ENCODE results near the gene SHROOM4.

Gene SHROOM4

DNA sequence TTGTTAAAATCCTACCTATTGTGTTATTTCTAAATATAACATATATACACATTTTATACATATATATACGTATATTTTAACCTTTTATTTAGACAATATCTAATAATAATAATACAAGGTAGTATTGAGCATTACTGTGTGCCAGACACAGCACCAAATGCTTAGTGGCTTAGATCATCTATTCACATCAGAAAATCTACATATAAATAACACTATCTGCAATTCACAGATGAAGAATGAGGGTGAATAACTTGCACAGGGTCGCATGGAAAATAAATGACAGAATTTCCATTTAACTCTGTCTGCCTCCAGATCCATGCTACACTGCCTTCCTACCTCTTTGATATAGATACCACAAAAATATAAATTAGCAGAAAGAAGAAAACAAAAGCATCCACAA lies 37.7 kb downstream of the SHROOM4 start:
- no peak for DNase-seq

DNA sequence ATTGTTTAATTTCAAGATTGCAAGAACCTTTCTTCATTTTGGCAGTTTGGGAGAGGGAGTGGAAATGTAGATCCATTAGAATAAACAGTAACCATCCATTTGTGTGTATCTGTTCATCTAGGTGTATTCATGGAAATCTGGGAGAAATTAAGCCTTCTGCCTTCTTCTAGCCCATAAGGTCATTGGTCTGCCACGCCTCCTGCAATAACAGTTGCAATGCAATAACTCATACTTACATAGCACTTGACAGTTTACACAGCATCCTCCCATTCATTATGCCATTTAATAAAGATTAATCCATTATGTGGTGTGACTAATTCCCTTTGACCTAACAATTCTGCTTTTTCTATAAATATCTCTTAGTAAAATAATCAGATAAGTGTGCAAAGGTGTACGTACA lies 42.6 kb downstream of the SHROOM4 start:
- no peak for DNase-seq

DNA sequence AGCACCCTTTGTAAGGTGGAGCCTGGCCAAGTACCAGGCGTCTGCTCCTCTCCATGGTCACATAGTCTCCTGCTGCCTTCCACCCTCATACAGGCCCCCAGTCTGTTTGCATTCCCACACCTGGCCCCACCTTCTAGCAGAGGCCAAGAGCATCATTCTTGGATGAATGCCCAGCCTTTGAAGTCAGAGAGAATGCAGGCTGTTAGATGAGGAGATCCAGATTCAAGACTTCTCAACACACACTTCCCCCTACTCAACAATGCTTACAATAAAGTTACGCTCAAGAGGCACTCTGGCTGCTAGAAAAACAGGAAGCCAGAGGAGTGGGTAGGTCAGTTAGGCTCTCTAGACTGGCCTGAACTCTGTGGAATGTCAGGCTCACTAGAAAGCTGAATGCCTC lies 43.3 kb downstream of the SHROOM4 start:
- DNase-seq = no peak

DNA sequence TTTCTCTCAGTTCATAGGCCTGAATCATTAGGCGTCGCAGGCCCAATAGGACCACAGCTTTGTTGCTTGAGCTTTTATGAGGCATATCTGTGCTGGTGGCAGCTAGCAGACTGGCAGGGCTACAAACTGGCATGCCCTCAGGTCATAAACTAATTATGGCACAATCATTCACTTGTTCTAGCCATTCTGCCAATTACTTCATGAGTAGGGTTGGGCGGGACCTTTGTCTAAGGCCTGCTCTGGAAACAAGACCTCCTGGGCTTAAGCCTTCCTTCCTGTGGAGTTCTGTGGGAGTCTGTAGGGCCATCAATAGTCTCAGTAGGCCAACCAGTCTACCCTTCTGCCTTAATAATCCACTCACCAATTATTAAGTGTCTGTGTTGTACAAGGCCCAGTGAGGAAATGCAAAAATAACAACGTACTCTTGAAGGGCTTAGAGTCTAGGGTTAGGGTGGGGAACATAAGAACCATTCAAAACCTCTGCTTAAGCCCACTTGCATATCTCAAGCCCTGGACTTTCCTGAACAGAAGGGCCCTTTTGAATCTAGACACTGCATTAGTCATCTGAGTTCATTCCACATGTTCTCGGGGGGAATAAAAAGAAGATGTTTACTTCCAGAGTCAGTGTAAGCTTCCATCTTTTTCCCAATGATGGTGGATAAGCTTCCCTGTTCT lies 44.5 kb downstream of the SHROOM4 start:
- no peak for DNase-seq

DNA sequence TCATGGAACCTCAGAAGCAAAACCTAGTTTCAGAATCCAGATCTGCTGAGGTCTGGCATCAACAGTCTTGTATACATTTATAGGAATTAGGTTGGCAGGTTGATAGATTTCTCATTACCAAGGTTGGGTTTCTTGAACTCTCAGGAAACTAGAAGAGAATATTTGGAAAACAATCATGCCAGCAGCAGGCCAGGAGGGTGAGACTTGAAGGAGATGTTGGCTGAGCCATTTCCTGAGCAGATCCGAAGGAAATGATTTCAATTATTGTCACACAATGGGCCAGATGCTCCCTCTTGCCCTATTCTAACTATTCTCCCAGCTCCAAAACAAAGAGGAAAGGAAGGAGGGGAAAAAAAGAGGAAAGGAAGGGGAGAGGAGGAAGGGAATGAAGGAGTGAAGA lies 45.2 kb downstream of the SHROOM4 start:
- DNase-seq = no peak

DNA sequence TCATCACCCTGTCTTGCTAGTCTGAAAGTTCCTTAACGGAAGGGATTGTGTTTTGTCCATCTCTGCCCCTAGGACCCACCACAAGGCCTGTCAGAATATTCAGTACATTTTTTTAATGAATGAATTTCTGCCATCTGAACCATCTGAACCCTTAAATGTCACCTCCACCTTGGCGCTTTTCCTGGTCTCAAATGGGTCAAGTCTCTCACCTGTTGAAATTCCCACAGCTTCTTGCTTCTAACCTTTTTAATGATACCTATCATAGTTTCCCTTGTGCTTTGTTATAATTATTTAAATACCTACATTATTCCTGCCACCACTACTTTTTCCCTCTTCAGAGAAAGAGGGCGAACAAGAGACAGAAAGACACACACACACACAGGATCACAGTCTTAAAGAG lies 48.0 kb downstream of the SHROOM4 start:
- no peak for DNase-seq

DNA sequence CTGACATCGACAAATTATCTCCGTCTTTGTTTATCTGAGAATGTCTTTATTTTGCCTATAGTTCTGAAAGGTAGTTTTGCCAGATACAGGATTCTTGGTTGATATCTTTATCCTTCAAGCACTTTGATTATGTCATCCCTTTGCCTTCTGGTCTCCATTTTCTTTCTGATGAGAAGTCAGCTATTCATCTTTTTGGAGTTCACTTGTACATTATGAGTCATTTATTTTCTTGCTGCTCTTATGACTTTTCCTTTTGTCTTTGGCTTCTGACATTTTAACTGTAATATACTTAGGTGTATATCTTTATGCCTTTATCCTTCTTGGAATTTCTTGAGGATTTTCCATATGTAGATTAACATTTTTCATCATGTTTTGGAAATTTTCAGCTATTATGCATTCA lies 51.4 kb downstream of the SHROOM4 start:
- no peak for DNase-seq

DNA sequence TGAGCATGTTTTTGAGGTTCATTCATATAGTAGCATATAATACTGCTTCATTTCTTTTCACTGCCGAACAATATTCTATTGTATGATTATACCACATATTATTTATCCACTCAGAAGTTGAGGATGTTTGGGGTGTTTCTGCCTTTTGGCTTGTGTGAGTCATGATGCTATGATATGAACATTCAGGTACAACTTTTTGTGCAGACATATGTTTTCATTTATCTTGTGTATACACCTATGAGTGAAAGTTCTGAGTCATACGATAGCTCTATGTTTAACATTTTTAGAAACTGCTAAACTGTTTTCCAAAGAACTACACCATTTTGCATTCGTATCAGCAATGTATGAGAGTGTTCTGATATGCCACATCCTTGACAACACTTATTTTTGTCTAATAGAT lies 57.7 kb downstream of the SHROOM4 start:
- DNase-seq = no peak

DNA sequence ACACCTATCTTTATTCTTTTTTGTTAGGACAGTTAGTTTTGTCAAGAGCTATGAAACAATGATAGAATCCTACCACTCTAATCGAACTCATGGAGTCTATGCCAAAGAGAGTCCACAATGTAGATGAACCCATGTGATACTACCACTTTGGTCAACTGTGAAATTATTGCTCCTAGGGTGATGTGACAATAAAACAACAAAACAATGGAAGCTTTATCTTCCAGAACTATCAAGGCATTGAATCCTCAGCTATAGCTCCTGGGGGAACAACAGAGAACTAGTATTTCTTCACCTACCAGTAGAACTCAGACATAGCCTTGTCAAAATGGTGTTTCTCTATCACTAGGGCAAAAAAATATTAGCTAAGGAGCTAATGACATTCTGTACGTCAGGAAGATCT lies 62.9 kb downstream of the SHROOM4 start:
- no peak for DNase-seq

DNA sequence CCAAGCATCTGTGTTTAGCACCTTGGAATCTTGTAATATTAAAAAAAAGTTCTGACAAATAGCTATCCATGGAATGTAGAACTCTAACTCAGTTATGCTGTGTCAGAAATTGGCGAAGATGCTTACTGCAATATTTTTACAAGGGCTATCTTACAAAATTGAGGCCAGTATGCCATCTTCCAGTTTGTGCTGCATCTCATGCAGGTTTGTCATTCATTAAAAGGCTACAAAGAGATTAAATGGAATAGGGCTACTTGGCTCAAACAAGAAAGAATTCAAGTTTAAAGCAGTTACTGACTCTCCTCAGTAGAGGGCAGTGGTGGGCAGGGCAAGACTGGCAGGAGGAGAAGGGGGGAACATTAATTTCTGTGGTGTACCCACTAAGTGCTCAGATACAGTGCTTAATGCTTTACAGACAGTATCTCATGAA lies 66.5 kb downstream of the SHROOM4 start:
- no peak for DNase-seq

DNA sequence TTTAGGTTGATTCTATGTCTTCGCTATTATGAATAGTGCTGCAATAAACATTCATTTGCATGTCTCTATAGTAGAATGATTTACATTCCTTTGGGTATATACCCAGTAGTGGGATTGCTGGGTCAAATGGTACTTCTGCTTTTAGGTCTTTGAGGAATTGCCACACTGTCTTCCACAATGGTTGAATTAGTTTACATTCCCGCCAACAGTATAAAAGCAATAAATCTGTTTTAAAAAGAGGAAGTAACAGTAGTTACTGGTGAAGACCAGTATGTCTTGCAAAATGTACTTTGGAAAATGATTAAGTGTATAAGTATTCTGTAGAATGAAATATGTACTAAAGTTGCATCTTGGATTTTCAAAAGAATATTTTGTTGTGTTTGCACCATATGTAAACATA lies 77.3 kb downstream of the SHROOM4 start:
- DNase-seq = no peak

DNA sequence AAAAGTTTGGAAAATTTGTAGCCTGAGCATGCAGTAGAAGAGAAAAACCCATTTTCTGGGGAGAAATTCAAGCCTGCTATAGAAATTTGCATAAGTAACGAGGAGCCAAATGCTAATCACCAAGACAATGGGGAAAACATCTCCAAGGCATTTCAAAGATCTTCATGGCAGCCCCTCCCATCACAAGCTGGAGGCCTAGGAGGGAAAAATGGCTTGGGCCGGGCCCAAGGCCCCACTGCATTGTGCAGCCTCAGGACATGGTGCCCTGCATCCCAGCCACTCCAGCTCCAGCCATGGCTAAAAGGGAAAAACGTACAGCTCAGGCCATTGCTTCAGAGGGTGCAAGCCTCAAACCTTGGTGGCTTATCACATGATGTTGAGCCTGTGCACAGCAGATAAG lies 87.7 kb downstream of the SHROOM4 start:
- DNase-seq = no peak

DNA sequence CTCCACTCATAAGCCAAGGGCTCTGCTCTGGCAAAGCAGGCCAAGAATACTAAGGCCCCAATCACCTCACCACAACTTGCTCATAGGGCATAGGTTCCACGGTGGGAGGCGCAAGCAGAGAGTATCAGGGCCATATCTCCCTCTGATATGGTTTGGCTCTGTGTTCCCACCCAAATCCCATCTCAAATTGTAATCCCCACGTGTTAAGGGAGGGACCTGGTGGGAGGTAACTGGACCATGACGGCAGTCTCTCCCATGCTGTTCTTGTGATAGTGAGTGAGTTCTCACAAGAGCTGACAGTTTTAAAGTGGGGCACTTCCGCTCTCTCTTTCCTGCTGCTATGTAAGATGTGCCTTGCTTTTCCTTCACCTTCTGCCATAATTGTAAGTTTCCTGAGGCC lies 88.7 kb downstream of the SHROOM4 start:
- no peak for DNase-seq

DNA sequence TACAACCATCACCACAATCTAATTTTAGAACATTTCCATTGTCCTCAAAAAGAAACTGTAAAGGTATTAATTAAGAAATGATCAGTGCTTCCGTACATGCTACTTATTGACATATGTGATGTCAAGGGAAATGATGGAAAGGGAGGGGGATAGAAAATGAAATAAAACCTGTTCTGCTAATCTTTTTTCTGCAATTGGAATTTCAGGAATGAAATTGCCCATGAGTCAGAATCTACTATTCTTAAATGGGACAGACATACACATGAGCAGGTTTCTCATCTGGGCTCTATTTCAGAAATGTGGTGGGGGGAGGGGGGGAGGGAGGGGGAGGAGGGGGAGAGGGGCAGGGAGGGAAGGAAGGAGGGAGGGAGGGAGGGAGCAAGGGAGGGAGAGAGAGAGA lies 91.0 kb downstream of the SHROOM4 start:
- no peak for DNase-seq

DNA sequence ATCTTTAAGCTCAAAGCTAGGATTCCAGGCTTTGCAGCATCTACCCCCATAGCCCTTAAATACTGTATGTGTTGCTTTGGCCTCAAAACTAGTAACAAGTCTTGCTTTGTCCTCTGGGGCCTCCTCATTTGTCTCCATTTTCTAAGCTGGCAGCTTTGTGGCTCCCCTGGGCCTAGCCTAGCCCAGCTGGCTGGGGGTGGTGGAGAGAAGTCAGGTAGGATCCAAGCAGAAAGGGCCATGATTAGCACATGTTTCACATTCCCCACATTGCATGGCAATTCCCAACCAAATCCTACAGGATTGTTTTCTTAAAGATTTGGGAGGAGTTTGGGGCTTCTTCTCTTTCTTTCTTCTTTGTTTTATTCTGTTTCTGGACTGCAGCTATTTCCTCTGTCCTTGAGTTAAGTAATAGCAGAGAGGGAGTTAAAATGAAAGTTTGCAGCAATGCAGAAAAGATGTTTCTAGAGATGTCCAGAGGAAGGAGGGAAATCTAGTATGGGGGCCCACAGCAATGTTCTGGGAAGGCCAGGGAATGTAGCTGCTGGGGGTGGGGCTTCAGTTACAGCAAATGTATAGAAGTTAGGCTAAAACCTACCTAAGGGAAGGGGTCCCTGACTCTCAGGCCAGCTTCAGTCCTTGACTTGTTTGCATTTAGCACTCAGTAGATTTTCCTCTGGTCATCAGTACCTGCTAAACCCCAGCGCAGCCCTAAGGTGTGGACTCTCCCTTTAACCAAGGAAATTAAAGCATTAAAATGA lies 92.1 kb downstream of the SHROOM4 start:
- no peak for DNase-seq

DNA sequence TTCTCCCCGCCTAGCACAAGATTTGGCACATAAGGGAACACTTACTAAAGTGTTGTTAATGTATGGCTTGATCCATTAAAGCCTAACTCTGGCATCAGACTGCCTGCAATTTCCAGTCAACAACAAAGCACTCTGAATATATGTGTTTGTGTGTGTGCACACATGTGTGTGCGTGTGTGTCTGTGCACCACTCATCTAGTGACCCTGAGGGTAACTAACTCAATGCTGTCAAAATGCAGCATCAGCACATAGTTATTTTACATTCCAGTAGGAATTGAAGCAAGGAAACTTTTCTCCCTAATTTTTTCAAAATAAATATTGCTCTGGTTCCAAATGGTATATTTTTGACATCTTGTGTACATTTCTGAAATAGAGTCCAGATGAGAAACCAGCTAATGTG lies 94.4 kb downstream of the SHROOM4 start:
- no peak for DNase-seq

DNA sequence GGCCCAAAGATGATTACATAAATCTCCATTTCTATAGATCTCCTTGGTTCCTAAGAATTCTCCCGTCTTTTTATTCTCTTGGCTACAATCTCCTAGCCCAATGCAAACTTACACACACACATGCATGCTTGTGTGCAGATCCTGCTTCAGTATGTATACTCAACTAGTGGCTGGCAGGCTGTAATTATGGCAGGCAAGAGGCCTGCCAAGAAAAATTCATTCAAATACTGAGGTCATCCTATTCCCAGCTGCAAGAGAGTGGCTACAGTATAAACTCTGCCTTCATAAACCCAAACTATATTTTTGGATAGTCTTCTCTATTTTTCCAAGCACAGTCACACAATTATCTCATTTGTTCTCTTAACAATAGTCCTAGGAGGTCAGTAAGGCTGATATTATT lies 95.2 kb downstream of the SHROOM4 start:
- DNase-seq = no peak

DNA sequence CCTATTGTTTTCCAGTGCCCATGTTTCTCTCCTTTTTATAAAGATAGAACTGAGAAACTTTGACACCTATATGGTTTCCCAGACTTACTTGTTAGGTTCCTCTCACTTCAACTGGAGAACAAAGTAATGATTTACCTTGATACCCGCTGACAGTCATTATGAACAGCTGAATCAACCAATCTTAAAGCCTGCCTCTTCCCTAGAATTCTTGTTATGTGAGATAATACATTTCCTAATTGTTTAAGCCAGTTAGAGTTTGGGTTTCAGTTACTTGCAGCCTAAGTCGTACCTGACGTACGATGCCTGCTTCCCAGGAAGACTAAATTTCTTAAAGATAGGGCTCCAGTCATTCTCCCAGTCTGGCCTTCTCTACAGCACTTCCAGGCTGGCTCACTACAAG lies 97.3 kb downstream of the SHROOM4 start:
- no peak for DNase-seq

DNA sequence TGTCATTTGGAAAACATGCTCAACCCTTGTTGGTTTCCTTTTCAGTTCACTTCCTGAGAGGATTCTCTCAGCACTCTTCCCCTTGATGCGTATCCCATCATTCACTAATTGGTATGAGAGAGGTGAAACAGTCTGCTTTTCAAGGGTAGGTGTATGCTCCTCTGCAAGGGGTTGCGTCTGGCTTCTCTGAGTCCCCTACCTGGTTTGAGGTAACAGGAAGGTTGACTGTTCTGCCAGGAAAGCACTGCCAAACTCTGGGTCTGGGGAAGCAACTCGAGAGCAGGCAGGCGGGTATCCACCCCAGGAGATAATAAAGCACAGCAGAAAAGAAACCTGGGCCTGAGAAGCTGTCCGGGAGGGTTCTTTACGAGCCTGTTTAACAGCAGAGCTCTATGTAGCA lies 101.2 kb downstream of the SHROOM4 start:
- no peak for DNase-seq

DNA sequence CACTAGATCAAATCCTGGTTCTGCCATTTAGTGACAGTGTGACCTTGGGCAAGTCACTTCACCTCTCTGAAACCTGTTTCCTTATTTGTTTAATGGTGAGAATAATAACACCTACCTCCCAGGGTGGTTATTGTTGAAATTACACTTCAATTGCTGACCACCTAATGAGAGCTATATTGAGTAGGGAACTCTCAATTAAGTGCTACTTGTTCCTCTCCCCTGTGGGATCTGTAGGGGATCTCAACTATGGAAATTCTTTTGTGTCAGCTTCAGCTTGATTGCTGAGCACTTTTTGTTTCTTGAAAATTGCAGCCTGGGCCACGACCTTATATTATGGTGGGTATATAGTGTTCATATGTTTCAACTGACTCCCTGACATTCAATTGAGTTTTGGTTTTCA lies 102.1 kb downstream of the SHROOM4 start:
- no peak for DNase-seq

DNA sequence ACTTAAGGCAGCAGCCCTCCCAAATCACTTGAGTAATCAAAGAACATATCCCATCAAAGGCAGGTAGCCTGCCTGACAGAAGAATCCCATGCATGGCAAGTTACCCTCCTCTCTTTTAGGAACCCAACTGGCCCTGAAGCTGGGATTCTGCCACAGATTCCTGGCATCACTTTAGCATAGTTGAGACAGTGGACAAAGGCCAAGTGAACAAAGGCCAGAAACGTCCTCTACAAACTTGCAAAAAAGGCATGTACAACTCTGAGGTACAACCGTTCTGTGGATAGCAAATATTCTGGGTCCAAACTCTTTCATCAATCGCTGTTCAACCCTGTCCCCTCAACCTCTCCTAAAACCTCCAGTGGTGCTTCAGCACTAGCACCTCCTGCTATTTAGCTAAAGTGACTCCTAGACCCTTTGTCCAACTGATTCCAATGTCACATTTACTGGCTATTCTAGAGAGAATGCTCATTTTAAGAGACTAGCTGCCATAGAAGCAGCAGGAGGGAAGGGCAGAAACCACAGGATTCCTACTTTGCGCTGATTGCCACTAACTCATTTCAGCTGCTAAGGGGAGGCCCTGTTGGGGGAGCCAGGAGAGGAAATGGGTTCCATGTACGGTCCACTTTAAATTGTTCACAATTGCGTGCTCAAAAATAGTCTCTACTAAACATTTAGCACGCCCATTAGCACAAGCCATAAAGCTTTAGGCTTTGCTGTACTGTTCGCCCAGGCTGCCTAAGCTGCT lies 105.9 kb downstream of the SHROOM4 start:
- no peak for DNase-seq

DNA sequence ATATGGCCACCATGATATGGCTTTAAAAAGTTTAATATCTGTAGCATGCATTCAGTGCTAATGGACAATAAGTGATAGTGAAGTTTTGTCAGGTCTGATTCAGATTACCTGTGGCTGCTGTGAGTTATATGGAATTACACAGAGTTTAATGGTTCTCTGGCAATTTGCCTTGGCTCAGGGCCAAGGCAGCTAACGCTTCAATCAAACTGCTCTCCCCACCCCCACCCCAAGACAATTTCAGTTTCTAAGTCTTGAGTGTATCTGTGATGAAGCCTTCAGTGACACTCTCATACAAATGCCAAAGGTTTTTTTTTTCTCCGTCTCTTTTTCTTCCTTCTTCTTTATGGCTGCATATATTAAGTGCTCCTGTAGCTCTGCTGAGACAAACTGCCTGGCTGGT lies 106.6 kb downstream of the SHROOM4 start:
- no peak for DNase-seq

DNA sequence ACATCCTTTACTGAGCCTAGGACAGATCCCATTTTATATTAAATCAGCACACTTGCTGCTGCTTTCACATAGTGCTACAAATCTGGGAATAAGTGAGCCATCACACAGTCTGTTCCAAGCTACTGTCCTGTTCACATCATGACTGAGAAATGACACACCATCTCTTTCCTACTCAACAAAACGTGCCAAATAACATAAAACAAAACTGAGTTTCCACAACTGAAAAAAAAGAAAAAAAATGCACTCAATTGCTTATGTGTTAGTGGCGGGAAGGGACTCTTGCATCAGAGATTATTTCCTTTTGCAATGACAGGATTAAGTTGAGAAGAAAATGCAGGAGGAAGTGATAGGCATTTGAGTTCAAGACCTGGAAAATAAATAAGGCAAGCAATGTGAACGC lies 109.0 kb downstream of the SHROOM4 start:
- DNase-seq = no peak

DNA sequence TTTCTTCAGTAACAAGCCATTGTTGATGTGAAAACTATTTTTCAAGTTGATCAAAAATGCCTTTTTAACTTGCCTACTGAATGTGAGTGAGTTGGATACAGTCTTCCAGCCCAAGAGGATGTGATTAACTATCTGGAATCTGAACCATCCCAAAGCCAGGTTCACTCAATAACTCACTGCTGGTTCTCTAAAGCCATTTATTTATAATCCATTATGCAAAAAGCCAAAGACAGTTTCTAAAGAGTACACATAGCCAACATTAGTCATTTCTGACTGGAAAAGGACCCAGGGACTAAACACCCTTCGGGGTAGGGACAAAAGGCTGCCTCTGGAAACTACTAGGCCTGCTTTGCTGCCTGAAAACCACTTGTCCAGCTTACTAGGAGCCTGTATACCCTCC lies 109.6 kb downstream of the SHROOM4 start:
- DNase-seq = no peak

Measured in NCI-H146 (cell line).